CD4-positive, CD25-positive, alpha-beta regulatory T cell (primary cell): Measurements from ENCODE around the gene JPH3. TPM values are rescaled to one million over a fixed set of nuclear protein-coding genes. Genes with fewer than 3 reads are reported as not detected.

Experiments used
- polyA plus RNA-seq, 4 donors: library from polyadenylated mRNA; unstranded; fragments of 300-500 nt; fragmentation: Illumina TruSeq; gene quantifications; one replicate each; pipeline ENCODE4 v1.2.3, GENCODE V29; 2021
- total RNA-seq: library from RNA; stranded (reverse); gene quantifications from one replicate; pipeline ENCODE4 v1.2.3, GENCODE V29; 2022

Gene JPH3
- total and polyA plus RNA-seq, 5 donors from 2014 or later, result not detected

Other genes with a start within 250 kb of the JPH3 start
- gene FBXO31, start 218.7 kb upstream of the JPH3 start, total RNA-seq, result 35.5 TPM
- 10 to 100 TPM; 18.8 to 29.2 (median 26.4) TPM for gene FBXO31, start 218.7 kb upstream of the JPH3 start, polyA plus RNA-seq
- 83.2 TPM for gene MAP1LC3B, start 210.2 kb upstream of the JPH3 start, total RNA-seq
- gene MAP1LC3B, start 210.2 kb upstream of the JPH3 start, polyA plus RNA-seq, result 100 to 1,000 TPM; 123 to 158 (median 140) TPM
- 33.7 TPM for gene ZCCHC14, start 109.5 kb upstream of the JPH3 start, total RNA-seq
- gene ZCCHC14, start 109.5 kb upstream of the JPH3 start, polyA plus RNA-seq, result 1 to 10 TPM; 1.6 to 2.2 (median 1.8) TPM
- 104 TPM for gene KLHDC4, start 163.5 kb downstream of the JPH3 start, total RNA-seq
- gene KLHDC4, start 163.5 kb downstream of the JPH3 start, polyA plus RNA-seq, result 10 to 100 TPM; 17.0 to 23.0 (median 17.4) TPM